Ovary (tissue), 9 donors: ENCODE data around the gene MAP2K4. TPM values are rescaled to one million over a fixed set of nuclear protein-coding genes. Genes with fewer than 3 reads are reported as not detected.

Experiments
- DNase-seq, 5 donors: peaks; one replicate each; pipeline ENCODE4 v3.0.0-alpha.2; 2019 to 2020
- H3K27ac ChIP-seq, 2 donors: fragments of 200-600 bp; one replicate each; pipeline versions ENCODE4 v1.5.1 to v1.8.0; 2019 to 2022
- H3K27me3 ChIP-seq: fragments of 200-600 bp; one replicate; pipeline ENCODE4 v1.8.0; 2022
- H3K36me3 ChIP-seq: fragments of 200-600 bp; sonication (generic); one replicate; pipeline ENCODE4 v1.5.1; 2019
- H3K4me1 ChIP-seq: one replicate; pipeline ENCODE4 v1.8.1; 2013; ENCODE audit warnings: mild to moderate bottlenecking, moderate library complexity; ENCODE audit not compliant: insufficient read depth
- H3K4me3 ChIP-seq: fragments of 200-600 bp; sonication (generic); one replicate; pipeline ENCODE4 v1.5.1; 2017
- H3K9me3 ChIP-seq, 2 donors: fragments of 200-600 bp in 1 of 2; sonication (generic) in 1 of 2; one replicate each; pipeline versions ENCODE4 v1.5.1 to v1.8.1; 2013 to 2019; ENCODE audit warnings: mild to moderate bottlenecking in 1 of 2, moderate library complexity in 1 of 2
- EP300 ChIP-seq: sonication (generic); formaldehyde crosslinking; IDR thresholded peaks from one replicate; pipeline ENCODE4 v1.6.1; 2017; ENCODE audit warnings: antibody characterized with exemption
- POLR2A ChIP-seq: fragments of 450-650 bp; IDR thresholded peaks from one replicate; pipeline ENCODE4 v1.6.1; 2017; ENCODE audit warnings: antibody characterized with exemption, mild to moderate bottlenecking, moderate library complexity
- WGBS, 3 donors: extraction: QIAGEN DNeasy Blood & Tissue Kit in 1 of 3; methylation state at CpG; one replicate each; pipeline versions ENCODE4 v1.1.5 to v1.1.7; 2013 to 2017; 5-methylcytosine and 5-hydroxymethylcytosine counted together
- intact Hi-C, 4 donors: fragments of 100-400 bp; cut with DNase I; formaldehyde crosslinking; loops; one replicate each; pipeline versions ENCODE4 v1.11.0 to v1.15.1; 2022 to 2023
- polyA plus RNA-seq, 2 donors: library from polyadenylated mRNA; stranded (reverse); fragments of 200-250 nt in 1 of 2; fragments of 350-450 nt in 1 of 2; fragmentation: Illumina TruSeq in 1 of 2; extraction: RNeasy Lipid Tissue Mini Kit (QIAGEN cat#74804) in 1 of 2; gene quantifications; one replicate each; pipeline ENCODE4 v1.2.3, GENCODE V29; 2013 to 2014
- total RNA-seq, 7 donors: library from RNA; depleted of rRNA in 2 of 7; stranded (reverse); fragments of >200 nt in 2 of 7; fragmentation: NEBNext Ultra II Directional in 3 of 7; extraction: Animal tissue kit (Norgen Biotek cat#: 25700) in 3 of 7; gene quantifications; one replicate each; pipeline versions ENCODE4 v1.1.0 to v1.2.4, GENCODE V29; 2016 to 2023
- TF ChIP-seq, protein P1 (sequence below), 3 donors: fragments of 450-650 bp in 2 of 3; fragments of 200-600 bp in 1 of 3; IDR thresholded peaks; one replicate each; pipeline versions ENCODE4 v1.5.1 to v1.8.0; 2016 to 2022; ENCODE audit warnings: antibody characterized with exemption in 3 of 3, mild to moderate bottlenecking in 1 of 3
- donor health status: DM: no; HTN: no; CAD: no; lungs with moderate emphysema.
- donor health status: DM: no; HTN: no; CAD: no.
- donor health status: Bipolar disorder and iron deficiency.
- donor health status: DM: yes; HTN: yes; CAD: no.
- donor health status: DM: no; HTN: no; CAD: no.
- donor health status: DM: yes; HTN: yes; CAD: no.

The MAP2K4 gene
- total and polyA plus RNA-seq, 9 donors = 12.1 to 66.8 (median 42.4) TPM

DNA sequence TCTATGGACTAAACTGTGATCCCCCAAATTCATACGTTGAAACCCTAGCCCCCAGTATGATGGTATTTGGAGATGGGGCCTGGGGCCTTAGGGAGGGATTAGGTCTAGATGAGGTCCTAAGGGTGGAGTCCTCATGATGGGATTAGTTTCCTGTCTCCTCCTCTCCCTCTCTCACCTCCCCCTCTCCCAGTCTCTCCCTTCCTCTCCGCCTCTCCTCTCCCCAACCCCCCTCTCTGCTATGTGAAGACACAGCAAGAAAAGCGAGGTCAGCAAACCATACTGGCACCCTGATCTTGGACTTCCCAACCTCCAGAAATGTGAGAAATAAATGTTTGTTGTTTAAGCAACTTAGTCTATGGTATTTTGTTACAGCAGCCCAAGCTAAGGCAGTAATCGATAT lies 38.8 kb upstream of the MAP2K4 start:
- no peaks in the 10 kb centered on the region for H3K36me3 ChIP-seq
- TF ChIP-seq, protein P1, sequence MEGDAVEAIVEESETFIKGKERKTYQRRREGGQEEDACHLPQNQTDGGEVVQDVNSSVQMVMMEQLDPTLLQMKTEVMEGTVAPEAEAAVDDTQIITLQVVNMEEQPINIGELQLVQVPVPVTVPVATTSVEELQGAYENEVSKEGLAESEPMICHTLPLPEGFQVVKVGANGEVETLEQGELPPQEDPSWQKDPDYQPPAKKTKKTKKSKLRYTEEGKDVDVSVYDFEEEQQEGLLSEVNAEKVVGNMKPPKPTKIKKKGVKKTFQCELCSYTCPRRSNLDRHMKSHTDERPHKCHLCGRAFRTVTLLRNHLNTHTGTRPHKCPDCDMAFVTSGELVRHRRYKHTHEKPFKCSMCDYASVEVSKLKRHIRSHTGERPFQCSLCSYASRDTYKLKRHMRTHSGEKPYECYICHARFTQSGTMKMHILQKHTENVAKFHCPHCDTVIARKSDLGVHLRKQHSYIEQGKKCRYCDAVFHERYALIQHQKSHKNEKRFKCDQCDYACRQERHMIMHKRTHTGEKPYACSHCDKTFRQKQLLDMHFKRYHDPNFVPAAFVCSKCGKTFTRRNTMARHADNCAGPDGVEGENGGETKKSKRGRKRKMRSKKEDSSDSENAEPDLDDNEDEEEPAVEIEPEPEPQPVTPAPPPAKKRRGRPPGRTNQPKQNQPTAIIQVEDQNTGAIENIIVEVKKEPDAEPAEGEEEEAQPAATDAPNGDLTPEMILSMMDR (IDR thresholded peaks at IDR 0.05) = no peak
- TF ChIP-seq POLR2A (no peak), EP300 (no peak)
- no peak overlapping the region for H3K27ac ChIP-seq
- no peak for DNase-seq
- WGBS, 3 donors = 95 to 98% (median 97%) methylated on average over 4 of the region's 4 CpGs
- H3K27me3 ChIP-seq = no peaks in the 10 kb centered on the region
- H3K9me3 ChIP-seq = no peaks in the 10 kb centered on the region
- H3K4me1 ChIP-seq = no peaks in the 10 kb centered on the region
- H3K4me3 ChIP-seq = no peak overlapping the region
- intact Hi-C loops = no loop called here

- no peaks in the 10 kb centered on the region for H3K27me3 ChIP-seq
- no peak for TF ChIP-seq POLR2A
- TF ChIP-seq, protein P1 (IDR thresholded peaks at IDR 0.05) = no peak
- TF ChIP-seq EP300 = no peak
- no peaks in the 10 kb centered on the region for H3K9me3 ChIP-seq
- no peaks in the 10 kb centered on the region for H3K4me1 ChIP-seq
- intact Hi-C loops = no loop called here
- WGBS, 3 donors = 74 to 78% (median 75%) methylated on average over 4 of the region's 4 CpGs
- no peak overlapping the region for H3K4me3 ChIP-seq
- H3K27ac ChIP-seq = no peak overlapping the region
- H3K36me3 ChIP-seq = no peaks in the 10 kb centered on the region
- DNase-seq = no peak
Measured at GRCh38 chr17:11986179-11986941, 34.3 kb upstream of the MAP2K4 start.

GRCh38 chr17:11986942-11987329 lies 33.7 kb upstream of the MAP2K4 start:
- H3K4me3 ChIP-seq = no peak overlapping the region
- H3K27me3 ChIP-seq = no peaks in the 10 kb centered on the region
- H3K9me3 ChIP-seq = no peaks in the 10 kb centered on the region
- H3K36me3 ChIP-seq = no peaks in the 10 kb centered on the region
- TF ChIP-seq, protein P1 (IDR thresholded peaks at IDR 0.05) = peak; percentile 14 to 41 (median 40)
- TF ChIP-seq POLR2A = no peak
- DNase-seq = no peak
- 14 to 21% (median 16%) methylated on average over 5 of the region's 5 CpGs for WGBS, 3 donors
- H3K27ac ChIP-seq = no peak overlapping the region
- no peaks in the 10 kb centered on the region for H3K4me1 ChIP-seq
- intact Hi-C loops = no loop called here

GRCh38 chr17:11990363-11990983 lies 30.2 kb upstream of the MAP2K4 start:
- DNase-seq = no peak
- H3K4me1 ChIP-seq = no peaks in the 10 kb centered on the region
- 83 to 94% (median 93%) methylated on average over 7 of the region's 7 CpGs for WGBS, 3 donors
- H3K36me3 ChIP-seq = no peaks in the 10 kb centered on the region
- TF ChIP-seq, protein P1 (IDR thresholded peaks at IDR 0.05) = no peak
- TF ChIP-seq EP300 (no peak), POLR2A (no peak)
- no peak overlapping the region for H3K27ac ChIP-seq
- no peak overlapping the region for H3K4me3 ChIP-seq
- intact Hi-C loops = no loop called here
- H3K9me3 ChIP-seq = no peaks in the 10 kb centered on the region
- H3K27me3 ChIP-seq = no peaks in the 10 kb centered on the region
